K562 (cell line): ENCODE measurements around the gene KIF12. TPM values are rescaled to one million over a fixed set of nuclear protein-coding genes. Genes with fewer than 3 reads are reported as not detected.

Experiments
- ATAC-seq: fragments of 200-7000 bp; cut with Tn5 transposase; 3 replicates; pipeline ENCODE4 v1.9.1; 2020; ENCODE audit warnings: moderate library complexity
- Bru-seq: library from RNA; stranded (reverse); fragments of 400-500 nt; gene quantifications from one replicate; lab custom pipeline; 2021; lab: Mats Ljungman, UMichigan
- BruChase-seq, 2 experiments: library from RNA; stranded (reverse); fragments of 400-500 nt; gene quantifications; one replicate each; lab custom pipeline; 2021; lab: Mats Ljungman, UMichigan
- BruUV-seq: library from RNA; stranded (reverse); fragments of 400-500 nt; replicated peaks from 2 replicates; lab custom pipeline; 2021; lab: Mats Ljungman, UMichigan
- CTCF ChIA-PET: fragments of 300-600 bp; formaldehyde crosslinking; extraction: SDS; loops from one replicate; lab custom pipeline; 2021; ENCODE audit warnings: low intra/inter-chr PET ratio; lab: Yijun Ruan, JAX
- POLR2A ChIA-PET: fragments of 300-600, 350-650 bp; sonication (Branson Sonifier 250); formaldehyde crosslinking; extraction: SDS; loops from one replicate; lab custom pipeline; 2021; ENCODE audit warnings: antibody characterized with exemption, inconsistent platforms; lab: Yijun Ruan, JAX
- DNase-seq, 4 experiments: peaks; one replicate each; pipeline versions ENCODE4 v3.0.0 to v3.0.0-alpha.2; 2011 to 2018; ENCODE audit warnings: low spot score in 3 of 4, mixed read lengths in 3 of 4; ENCODE audit errors: extremely low read depth in 1 of 4
- FAIRE-seq: peaks from 2 replicates; lab custom pipeline; 2011; peaks lifted over from hg19 to GRCh38; lab: Jason Lieb, UNC
- H2AFZ ChIP-seq: 2 replicates; pipeline ENCODE4 v1.6.0; 2011; ENCODE audit warnings: low read depth, low read length, control low read depth, inconsistent platforms
- H3K27ac ChIP-seq: fragments of 200-600 bp; 3 replicates; pipeline ENCODE4 v1.8.0; 2011; ENCODE audit warnings: low read depth, mild to moderate bottlenecking, control low read depth, inconsistent platforms, low read length, moderate library complexity, mixed read lengths; ENCODE audit errors: extremely low read depth
- H3K27me3 ChIP-seq, 2 experiments: fragments of 300-600 bp in 1 of 2; 2 replicates in 1 of 2; 3 replicates in 1 of 2; pipeline versions ENCODE4 v1.6.0 to v1.8.0; 2011; ENCODE audit warnings: inconsistent platforms in 2 of 2, low read length in 2 of 2, mild to moderate bottlenecking in 1 of 2, mixed read lengths in 1 of 2, moderate library complexity in 1 of 2; ENCODE audit not compliant: control insufficient read depth in 2 of 2, insufficient read depth in 2 of 2
- H3K36me3 ChIP-seq: fragments of 300-600 bp; 3 replicates; pipeline ENCODE4 v1.8.0; 2011; ENCODE audit warnings: mild to moderate bottlenecking, low read length, inconsistent platforms; ENCODE audit not compliant: control insufficient read depth, insufficient read depth
- H3K4me1 ChIP-seq, 2 experiments: fragments of 200-600 bp in 1 of 2; replicated peaks in 1 of 2; 2 replicates in 1 of 2; 3 replicates in 1 of 2; pipeline versions ENCODE4 v1.5.1 to v1.8.0; 2011; ENCODE audit warnings: inconsistent platforms in 2 of 2, low read length in 2 of 2, mild to moderate bottlenecking in 1 of 2, mixed read lengths in 1 of 2, moderate library complexity in 1 of 2; ENCODE audit not compliant: control insufficient read depth in 2 of 2, insufficient read depth in 2 of 2
- H3K4me2 ChIP-seq: 2 replicates; pipeline ENCODE4 v1.6.1; 2011; ENCODE audit warnings: low read length, control low read depth, inconsistent platforms, mixed read lengths; ENCODE audit not compliant: insufficient read depth
- H3K4me3 ChIP-seq: fragments of 200-600 bp; sonication (generic), shearing (Covaris generic); 2 replicates; pipeline ENCODE4 v1.5.1; 2016; ENCODE audit warnings: control low read depth, inconsistent platforms
- H3K79me2 ChIP-seq: fragments of 200-600 bp; 3 replicates; pipeline ENCODE4 v1.8.0; 2011; ENCODE audit warnings: low read length, inconsistent platforms; ENCODE audit not compliant: control insufficient read depth, insufficient read depth
- H3K9ac ChIP-seq, 2 experiments: 2 replicates each; pipeline versions ENCODE4 v1.6.0 to v1.6.1; 2011; ENCODE audit warnings: low read depth in 2 of 2, low read length in 2 of 2, control low read depth in 1 of 2, inconsistent platforms in 1 of 2, mild to moderate bottlenecking in 1 of 2, mixed read lengths in 1 of 2; ENCODE audit not compliant: insufficient read depth in 1 of 2
- H3K9me1 ChIP-seq: one replicate; pipeline ENCODE4 v1.6.0; 2011; ENCODE audit warnings: inconsistent platforms, mild to moderate bottlenecking, low read length, moderate library complexity; ENCODE audit not compliant: control insufficient read depth, insufficient read depth
- H3K9me3 ChIP-seq: replicated peaks from 2 replicates; pipeline ENCODE4 v1.5.1; 2011; ENCODE audit warnings: low read depth, low read length, inconsistent platforms; ENCODE audit not compliant: control insufficient read depth, insufficient read depth
- H4K20me1 ChIP-seq: replicated peaks from 2 replicates; pipeline ENCODE4 v1.6.1; 2011; ENCODE audit warnings: low read length, inconsistent platforms, mixed read lengths; ENCODE audit not compliant: control insufficient read depth, insufficient read depth
- BRCA1 ChIP-seq, 2 experiments: fragments of 450-650 bp in 1 of 2; sonication (generic) in 1 of 2; formaldehyde crosslinking in 1 of 2; IDR thresholded peaks; 2 replicates each; pipeline versions ENCODE4 v1.5.0 to v1.6.1; 2017 to 2020; ENCODE audit warnings: mild to moderate bottlenecking in 1 of 2, missing genetic modification reagents in 1 of 2
- DACH1 ChIP-seq: fragments of 450-650 bp; IDR thresholded peaks from 2 replicates; pipeline ENCODE4 v1.6.1; 2018; ENCODE audit not compliant: partially characterized antibody
- THAP7 ChIP-seq: fragments of 250-450 bp; sonication (Bioruptor Pico); IDR thresholded peaks from 2 replicates; pipeline ENCODE4 v1.5.0; 2021
- TRIM24 ChIP-seq, 2 experiments: fragments of 450-650 bp; IDR thresholded peaks; 2 replicates each; pipeline ENCODE4 v1.6.1; 2016
- WGBS: fragments of 100-300 bp; shearing (Covaris generic); methylation state at CpG from one replicate; pipeline ENCODE4 v1.1.6; 2016; ENCODE audit warnings: low coverage, mixed read lengths; ENCODE audit not compliant: insufficient coverage; ENCODE audit errors: missing lambda C conversion rate; 5-methylcytosine and 5-hydroxymethylcytosine counted together
- in situ Hi-C: fragments of 300-500 bp; cut with MboI; formaldehyde crosslinking; loops from 4 replicates; pipeline ENCODE4 v1.15.0; 2018; ENCODE audit warnings: inconsistent platforms, mixed read lengths
- intact Hi-C: fragments of 100-400 bp; cut with micrococcal nuclease; formaldehyde crosslinking; loops from 2 replicates; pipeline ENCODE4 v1.14.2; 2022
- long read RNA-seq, 3 experiments: library from polyadenylated mRNA in 2 of 3; library from RNA in 1 of 3; unstranded in 2 of 3; stranded (forward) in 1 of 3; transcript quantifications; one replicate each; pipeline ENCODE4 v2.0.0, GENCODE V29; 2019 to 2022
- polyA minus RNA-seq, 3 experiments: library from RNA; depleted of rRNA, polyadenylated mRNA; stranded (reverse); fragments of >200 nt; gene quantifications; 2 replicates each; pipeline ENCODE4 v1.2.3, GENCODE V29; 2011
- polyA plus RNA-seq, 8 experiments: library from polyadenylated mRNA; depleted of rRNA in 4 of 8; stranded (reverse) in 5 of 8; unstranded in 3 of 8; fragments of >200 nt; fragmentation: Nextera tagmentation in 2 of 8; fragmentation: Illumina TruSeq in 1 of 8; extraction: Ambion mirVana in 2 of 8; extraction: Trizol in 1 of 8; gene quantifications; 2 replicates each; pipeline versions ENCODE4 v1.2.1 to v1.2.3, GENCODE V29; 2011 to 2014; ENCODE audit warnings: inconsistent platforms in 1 of 8, missing spikeins in 1 of 8
- total RNA-seq, 7 experiments: library from RNA; depleted of rRNA in 6 of 7; stranded (reverse); fragments of >200 nt in 6 of 7; fragmentation: Illumina TruSeq in 2 of 7; extraction: Trizol in 2 of 7; gene quantifications; 2 replicates each; pipeline versions ENCODE4 v1.2.1 to v1.2.3, GENCODE V29; 2011 to 2021; ENCODE audit warnings: low replicate concordance in 1 of 7
- TF ChIP-seq, protein P1 (sequence below), 2 experiments: fragments of 450-650 bp; IDR thresholded peaks; 2 replicates each; pipeline ENCODE4 v1.6.1; 2016; ENCODE audit warnings: mild to moderate bottlenecking in 2 of 2, borderline replicate concordance in 1 of 2, low read depth in 1 of 2, moderate library complexity in 1 of 2

Gene KIF12
- not detected in 2 replicates for total RNA-seq (2011; cell fraction: chromatin; rRNA removed; ENCODE audit: low replicate concordance)
- total RNA-seq (2011; cell fraction: nucleolus; rRNA removed): not detected in 2 replicates
- total RNA-seq (2011; cell fraction: nucleoplasm; rRNA removed): not detected in 2 replicates
- total RNA-seq (2014; rRNA removed) (not detected in 2 replicates), total RNA-seq (2014; rRNA removed; fragmentation: Illumina TruSeq; extraction: Trizol) (not detected in 2 replicates), total RNA-seq (2015; rRNA removed; fragmentation: Illumina TruSeq; extraction: Trizol) (not detected in 2 replicates), total RNA-seq (2021) (not detected in 2 replicates), polyA plus RNA-seq (2011; rRNA removed) (not detected in 2 replicates), polyA plus RNA-seq (2014; fragmentation: Illumina TruSeq; extraction: Trizol) (not detected in 2 replicates), polyA plus RNA-seq (2014; fragmentation: Nextera tagmentation; extraction: Ambion mirVana) (not detected), polyA plus RNA-seq (2014; rRNA removed) (not detected in 2 replicates), polyA minus RNA-seq (2011; rRNA and poly(A)+ RNA removed) (not detected in 2 replicates), Bru-seq, nascent RNA (not detected), BruChase-seq, experiment 1, labeled RNA remaining after a 2-hour chase (not detected), BruChase-seq, experiment 2, labeled RNA remaining after a 6-hour chase (not detected)
- not detected in 2 replicates for polyA plus RNA-seq (2011; cell fraction: cytosol; rRNA removed)
- not detected in 2 replicates for polyA plus RNA-seq (2011; cell fraction: nucleus; rRNA removed)
- polyA plus RNA-seq (2012): 0.06 TPM in 1 of 2 replicates, not detected in the other
- not detected in 2 replicates for polyA minus RNA-seq (2011; cell fraction: cytosol; rRNA and poly(A)+ RNA removed)
- polyA minus RNA-seq (2011; cell fraction: nucleus; rRNA and poly(A)+ RNA removed): not detected in 2 replicates
- long read RNA-seq, experiment 1: 0 reads
- long read RNA-seq, experiment 2: 0 reads
- long read RNA-seq, experiment 3: 0 reads

DNA sequence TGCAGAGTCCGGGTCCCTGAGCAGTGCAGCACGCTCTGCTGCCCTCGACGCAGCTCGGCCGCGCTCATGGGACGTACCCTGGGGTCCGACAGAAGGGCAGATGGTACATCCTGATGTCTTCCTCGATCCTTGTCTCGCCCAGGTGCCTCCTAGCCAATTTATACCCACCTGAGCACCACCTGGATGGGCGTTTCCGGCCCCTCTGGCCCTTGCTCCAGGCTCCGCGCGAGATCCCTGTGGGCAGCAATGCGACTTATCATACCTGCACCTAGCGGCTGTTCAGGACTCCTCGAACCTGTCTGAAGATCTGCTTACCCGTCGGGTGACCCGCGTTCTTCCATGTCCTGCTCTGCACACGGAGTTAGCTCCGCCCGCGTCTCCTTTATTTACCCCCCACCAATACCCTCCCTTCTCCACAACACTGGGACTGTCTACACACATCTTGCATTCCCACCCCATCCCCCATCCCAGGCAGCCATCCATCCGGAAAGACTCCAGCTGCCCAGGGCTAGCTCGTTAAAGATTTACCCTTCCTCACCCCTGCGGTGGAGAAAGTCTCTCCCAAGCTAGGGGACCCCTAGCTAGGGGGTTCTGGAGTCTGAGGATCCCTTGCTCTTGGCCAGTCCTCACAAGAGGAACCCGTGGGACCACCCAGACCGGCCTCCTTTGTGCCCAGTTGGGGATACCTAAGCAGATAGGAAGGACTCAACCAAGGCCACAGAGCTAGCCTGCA is at the start of gene KIF12:
TSS of gene KIF12 (minus strand) at position 357 of the 733 bp plus-strand sequence. CDS start at position 341, 16 bp downstream.
- intact Hi-C loops: no loop called here
- H3K9me3 ChIP-seq: no peaks in the 10 kb centered on the region
- DNase-seq (no peak), FAIRE-seq (no peak), ATAC-seq (no peak)
- BruUV-seq: no TSS peak
- H3K27me3 ChIP-seq: peaks cover 0 to 24% of the 10 kb centered on the region in 2 experiments; a peak in 2 of 5 replicates
- peak within 1 kb of the TSS; percentile 32 for H3K4me3 ChIP-seq
- H4K20me1 ChIP-seq: no peaks in the 10 kb centered on the region; the same call in 1 of the 2 replicates
- no peak within 1 kb of the TSS for H3K27ac ChIP-seq
- H3K79me2 ChIP-seq: no peaks in the 10 kb centered on the region
- peaks cover 0 to 12% of the 10 kb centered on the region in 2 experiments; a peak in 2 of 5 replicates for H3K4me1 ChIP-seq
- H3K4me2 ChIP-seq: peak within 1 kb of the TSS; percentile 52; the same call in 1 of the 2 replicates
- WGBS: 68% methylated on average over 30 of the region's 32 CpGs
- ChIA-PET CTCF (no interaction called here), POLR2A (no interaction called here)
- peak within 1 kb of the TSS in 1 of 2 experiments; percentile 35; a peak in 1 of 4 replicates for H3K9ac ChIP-seq
- H3K9me1 ChIP-seq: no peaks in the 10 kb centered on the region
- in situ Hi-C loops: no loop called here
- no peak within 1 kb of the TSS; the same call in 1 of the 2 replicates for H2AFZ ChIP-seq
- TF ChIP-seq TRIM24 (IDR thresholded peaks at IDR 0.05) (no peak), DACH1 (no peak), THAP7 (CRISPR knock-in tag) (no peak), BRCA1 (IDR thresholded peaks at IDR 0.05) (no peak), BRCA1 (CRISPR knock-in tag; IDR thresholded peaks at IDR 0.05) (no peak)
- TF ChIP-seq, protein P1, sequence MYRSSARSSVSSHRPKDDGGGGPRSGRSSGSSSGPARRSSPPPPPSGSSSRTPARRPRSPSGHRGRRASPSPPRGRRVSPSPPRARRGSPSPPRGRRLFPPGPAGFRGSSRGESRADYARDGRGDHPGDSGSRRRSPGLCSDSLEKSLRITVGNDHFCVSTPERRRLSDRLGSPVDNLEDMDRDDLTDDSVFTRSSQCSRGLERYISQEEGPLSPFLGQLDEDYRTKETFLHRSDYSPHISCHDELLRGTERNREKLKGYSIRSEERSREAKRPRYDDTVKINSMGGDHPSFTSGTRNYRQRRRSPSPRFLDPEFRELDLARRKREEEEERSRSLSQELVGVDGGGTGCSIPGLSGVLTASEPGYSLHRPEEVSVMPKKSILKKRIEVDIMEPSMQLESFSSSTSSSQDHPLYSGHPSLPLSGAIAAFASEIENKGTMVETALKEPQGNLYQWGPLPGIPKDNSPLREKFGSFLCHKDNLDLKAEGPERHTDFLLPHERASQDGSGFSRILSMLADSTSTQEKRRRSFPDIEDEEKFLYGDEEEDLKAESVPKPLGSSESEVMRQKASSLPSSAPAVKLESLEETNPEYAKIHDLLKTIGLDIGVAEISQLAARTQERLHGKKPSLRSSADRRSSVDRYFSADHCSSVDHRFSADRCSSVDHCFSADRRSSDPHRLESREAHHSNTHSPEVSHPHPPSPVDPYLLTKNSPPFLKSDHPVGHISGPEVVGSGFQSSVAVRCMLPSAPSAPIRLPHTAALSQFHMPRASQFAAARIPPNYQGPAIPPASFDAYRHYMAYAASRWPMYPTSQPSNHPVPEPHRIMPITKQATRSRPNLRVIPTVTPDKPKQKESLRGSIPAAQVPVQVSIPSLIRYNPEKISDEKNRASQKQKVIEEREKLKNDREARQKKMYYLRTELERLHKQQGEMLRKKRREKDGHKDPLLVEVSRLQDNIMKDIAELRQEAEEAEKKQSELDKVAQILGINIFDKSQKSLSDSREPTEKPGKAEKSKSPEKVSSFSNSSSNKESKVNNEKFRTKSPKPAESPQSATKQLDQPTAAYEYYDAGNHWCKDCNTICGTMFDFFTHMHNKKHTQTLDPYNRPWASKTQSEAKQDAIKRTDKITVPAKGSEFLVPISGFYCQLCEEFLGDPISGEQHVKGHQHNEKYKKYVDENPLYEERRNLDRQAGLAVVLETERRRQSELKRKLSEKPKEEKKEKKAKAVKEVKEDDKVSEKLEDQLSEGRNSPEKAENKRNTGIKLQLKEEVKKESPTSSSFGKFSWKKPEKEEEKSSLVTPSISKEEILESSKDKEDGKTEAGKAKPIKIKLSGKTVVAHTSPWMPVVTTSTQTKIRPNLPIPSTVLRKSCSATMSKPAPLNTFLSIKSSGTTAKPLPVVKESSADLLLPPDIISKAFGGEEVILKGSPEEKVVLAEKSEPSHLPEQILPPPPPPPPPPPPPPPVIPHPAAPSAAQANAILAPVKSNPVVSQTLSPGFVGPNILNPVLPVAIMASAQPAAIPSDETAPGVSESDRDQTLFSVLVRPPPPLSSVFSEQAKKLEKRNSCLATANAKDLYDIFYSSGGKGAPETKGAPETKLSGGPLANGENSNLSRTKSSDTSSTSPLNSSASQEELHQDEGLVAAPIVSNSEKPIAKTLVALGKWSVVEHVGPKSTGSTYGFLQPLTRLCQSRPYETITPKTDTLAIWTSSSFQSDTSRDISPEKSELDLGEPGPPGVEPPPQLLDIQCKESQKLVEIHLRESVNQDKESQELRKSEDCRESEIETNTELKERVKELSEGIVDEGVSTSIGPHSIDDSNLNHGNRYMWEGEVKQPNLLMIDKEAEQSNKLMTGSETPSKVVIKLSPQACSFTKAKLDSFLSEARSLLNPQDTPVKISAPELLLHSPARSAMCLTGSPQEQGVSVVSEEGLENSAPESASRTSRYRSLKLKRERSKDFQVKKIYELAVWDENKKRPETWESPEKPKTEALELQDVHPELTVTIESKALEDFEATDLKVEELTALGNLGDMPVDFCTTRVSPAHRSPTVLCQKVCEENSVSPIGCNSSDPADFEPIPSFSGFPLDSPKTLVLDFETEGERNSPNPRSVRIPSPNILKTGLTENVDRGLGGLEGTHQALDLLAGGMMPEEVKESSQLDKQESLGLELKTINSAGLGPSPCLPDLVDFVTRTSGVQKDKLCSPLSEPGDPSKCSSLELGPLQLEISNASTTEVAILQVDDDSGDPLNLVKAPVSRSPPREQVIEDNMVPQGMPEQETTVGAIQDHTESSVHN (IDR thresholded peaks at IDR 0.05; ENCODE audit: borderline replicate concordance in 1 of 2, low read depth in 1 of 2): no peak
- no peaks in the 10 kb centered on the region for H3K36me3 ChIP-seq
